ENCODE measurements around the gene ATG5.

The ATG5 gene

GRCh38 chr6:106360989-106361430 is 35.5 kb upstream of the ATG5 start:
- Histone ChIP-seq H3K9me2 (replicated peaks; ENCODE audit: control insufficient read depth, low read length) (no peaks in the 10 kb centered on the region), H3K27me3 (ENCODE audit: control insufficient read depth, low read length) (peaks cover 14% of the 10 kb centered on the region), H3K4me1 (ENCODE audit: control insufficient read depth, low read length) (peaks cover 8% of the 10 kb centered on the region; the same call in 1 of the 2 replicates), H4K20me1 (ENCODE audit: control insufficient read depth, insufficient read depth, low read depth, low read length) (no peaks in the 10 kb centered on the region), H3K4me3 (ENCODE audit: low read length) (no peak overlapping the region), H3K27ac (ENCODE audit: low read depth, low read length) (no peak overlapping the region), H3K4me2 (ENCODE audit: low read length) (no peak overlapping the region), H3F3A (ENCODE audit: control insufficient read depth, insufficient read depth) (no peaks in the 10 kb centered on the region), H3K9me3 (ENCODE audit: control insufficient read depth, insufficient read depth, low read length) (no peaks in the 10 kb centered on the region), H3K36me3 (ENCODE audit: control insufficient read depth, low read length) (no peaks in the 10 kb centered on the region), H3K79me2 (ENCODE audit: control insufficient read depth, low read length) (no peaks in the 10 kb centered on the region)
- no peak for TF ChIP-seq EZH2phosphoT487 (IDR thresholded peaks at IDR 0.05; ENCODE audit: borderline replicate concordance, low read length)
- no peak for TF ChIP-seq CTCF (IDR thresholded peaks at IDR 0.05; ENCODE audit: low read depth, low read length, poor library complexity, severe bottlenecking)

- Histone ChIP-seq H3K27me3 (ENCODE audit: control insufficient read depth, low read length) (peaks cover 14% of the 10 kb centered on the region), H3K36me3 (ENCODE audit: control insufficient read depth, low read length) (no peaks in the 10 kb centered on the region), H3K4me1 (ENCODE audit: control insufficient read depth, low read length) (peaks cover 8% of the 10 kb centered on the region; the same call in 1 of the 2 replicates), H3K9me2 (replicated peaks; ENCODE audit: control insufficient read depth, low read length) (no peaks in the 10 kb centered on the region), H3K4me2 (ENCODE audit: low read length) (peak within 1 kb of the TSS; percentile 43), H3K4me3 (ENCODE audit: low read length) (no peak within 1 kb of the TSS), H3K9me3 (ENCODE audit: control insufficient read depth, insufficient read depth, low read length) (no peaks in the 10 kb centered on the region), H4K20me1 (ENCODE audit: control insufficient read depth, insufficient read depth, low read depth, low read length) (no peaks in the 10 kb centered on the region), H3K79me2 (ENCODE audit: control insufficient read depth, low read length) (no peaks in the 10 kb centered on the region), H3K27ac (ENCODE audit: low read depth, low read length) (no peak within 1 kb of the TSS), H3F3A (ENCODE audit: control insufficient read depth, insufficient read depth) (no peaks in the 10 kb centered on the region)
- TF ChIP-seq CTCF (IDR thresholded peaks at IDR 0.05; ENCODE audit: low read depth, low read length, poor library complexity, severe bottlenecking) (peak; percentile 74), EZH2phosphoT487 (IDR thresholded peaks at IDR 0.05; ENCODE audit: borderline replicate concordance, low read length) (no peak)
Observed at GRCh38 chr6:106360410-106360988, 34.9 kb upstream of the ATG5 start, which contains the start of gene CRYBG1. Gene CRYBG1, plus strand, starts transcription at chr6:106360717. Its CDS starts 192 bp downstream, at chr6:106360909.

- H3K27ac ChIP-seq (ENCODE audit: low read depth, low read length) = no peak overlapping the region
- no peaks in the 10 kb centered on the region for H3K9me2 ChIP-seq (replicated peaks; ENCODE audit: control insufficient read depth, low read length)
- peaks cover 14% of the 10 kb centered on the region for H3K27me3 ChIP-seq (ENCODE audit: control insufficient read depth, low read length)
- no peaks in the 10 kb centered on the region for H3K9me3 ChIP-seq (ENCODE audit: control insufficient read depth, insufficient read depth, low read length)
- H3K36me3 ChIP-seq (ENCODE audit: control insufficient read depth, low read length) = no peaks in the 10 kb centered on the region
- H3K79me2 ChIP-seq (ENCODE audit: control insufficient read depth, low read length) = no peaks in the 10 kb centered on the region
- TF ChIP-seq CTCF (IDR thresholded peaks at IDR 0.05; ENCODE audit: low read depth, low read length, poor library complexity, severe bottlenecking) (no peak), EZH2phosphoT487 (IDR thresholded peaks at IDR 0.05; ENCODE audit: borderline replicate concordance, low read length) (no peak)
- no peaks in the 10 kb centered on the region for H3F3A ChIP-seq (ENCODE audit: control insufficient read depth, insufficient read depth)
- no peaks in the 10 kb centered on the region for H4K20me1 ChIP-seq (ENCODE audit: control insufficient read depth, insufficient read depth, low read depth, low read length)
- H3K4me3 ChIP-seq (ENCODE audit: low read length) = no peak overlapping the region
- peaks cover 8% of the 10 kb centered on the region; the same call in 1 of the 2 replicates for H3K4me1 ChIP-seq (ENCODE audit: control insufficient read depth, low read length)
- peak overlapping the region; percentile 43 for H3K4me2 ChIP-seq (ENCODE audit: low read length)
Observed at GRCh38 chr6:106359959-106360409, 34.4 kb upstream of the ATG5 start.

All from DOHH2 (cell line).